Lung (tissue), 12 donors: ENCODE results near the gene KEL. TPM values are rescaled to one million over a fixed set of nuclear protein-coding genes. Genes with fewer than 3 reads are reported as not detected.

Experiments used
- ATAC-seq: fragments of 200-7000 bp; cut with Tn5 transposase; one replicate; pipeline ENCODE4 v1.9.1; 2020; ENCODE audit warnings: moderate number of reproducible peaks; ENCODE audit not compliant: insufficient read depth, low FRiP score
- DNase-seq, 3 donors: peaks; one replicate each; pipeline ENCODE4 v3.0.0-alpha.2; 2013 to 2017
- H3K27ac ChIP-seq, 2 donors: one replicate each; pipeline ENCODE4 v1.5.1; 2013; ENCODE audit warnings: mild to moderate bottlenecking in 2 of 2, moderate library complexity in 2 of 2, control low read depth in 1 of 2, inconsistent platforms in 1 of 2, low read depth in 1 of 2, low read length in 1 of 2
- H3K27me3 ChIP-seq, 3 donors: one replicate each; pipeline ENCODE4 v1.5.1; 2013; ENCODE audit warnings: low read length in 2 of 3; ENCODE audit not compliant: control insufficient read depth in 3 of 3, insufficient read depth in 3 of 3
- H3K36me3 ChIP-seq, 4 donors: one replicate each; pipeline ENCODE4 v1.5.1; 2013; ENCODE audit warnings: low read length in 4 of 4, mild to moderate bottlenecking in 1 of 4, moderate library complexity in 1 of 4; ENCODE audit not compliant: control insufficient read depth in 4 of 4, insufficient read depth in 4 of 4
- H3K4me1 ChIP-seq, 5 donors: one replicate each; pipeline ENCODE4 v1.5.1; 2013; ENCODE audit warnings: low read length in 5 of 5, mild to moderate bottlenecking in 2 of 5, moderate library complexity in 1 of 5; ENCODE audit not compliant: control insufficient read depth in 5 of 5, insufficient read depth in 5 of 5
- H3K4me3 ChIP-seq: one replicate; pipeline ENCODE4 v1.5.1; 2013; ENCODE audit warnings: mild to moderate bottlenecking, control low read depth, moderate library complexity
- H3K9ac ChIP-seq, 2 donors: one replicate each; pipeline ENCODE4 v1.5.1; 2013; ENCODE audit warnings: low read length in 2 of 2, control low read depth in 1 of 2; ENCODE audit not compliant: insufficient read depth in 1 of 2
- H3K9me3 ChIP-seq, 4 donors: one replicate each; pipeline ENCODE4 v1.5.1; 2013; ENCODE audit warnings: low read length in 3 of 4, mild to moderate bottlenecking in 1 of 4, moderate library complexity in 1 of 4; ENCODE audit not compliant: control insufficient read depth in 4 of 4, insufficient read depth in 3 of 4
- CTCF ChIP-seq: IDR thresholded peaks from 2 replicates; pipeline ENCODE4 v1.5.1; 2012; ENCODE audit warnings: mild to moderate bottlenecking; ENCODE audit errors: control extremely low read depth, extremely low read depth
- WGBS, 2 donors: extraction: QIAGEN DNeasy Blood & Tissue Kit; methylation state at CpG; one replicate each; pipeline ENCODE4 v1.1.7; 2013; 5-methylcytosine and 5-hydroxymethylcytosine counted together
- polyA plus RNA-seq, 2 donors: library from polyadenylated mRNA; stranded (reverse); fragments of 200-250 nt; gene quantifications; one replicate each; pipeline ENCODE4 v1.2.1, GENCODE V29; 2013
- total RNA-seq, 2 donors: library from RNA; depleted of rRNA in 1 of 2; stranded (reverse); fragments of >200 nt in 1 of 2; gene quantifications; one replicate each; pipeline ENCODE4 v1.2.1, GENCODE V29; 2014 to 2021
- donor health status: control.
- donor health status: control.
- donor health status: Bipolar disorder and iron deficiency.
- donor health status: healthy.
- donor health status: DM: yes; HTN: yes; CAD: no.

The KEL gene
- total and polyA plus RNA-seq, 4 donors: 0.23 to 8.3 (median 1.1) TPM

GRCh38 chr7:142964502-142965246, 2.5 kb upstream of the KEL start:
- H3K9me3 ChIP-seq: peaks cover 0 to 3% (median 0%) of the 10 kb centered on the region in 4 donors
- peaks cover 0 to 7% (median 0%) of the 10 kb centered on the region in 5 donors for H3K4me1 ChIP-seq
- no peak overlapping the region for H3K4me3 ChIP-seq
- H3K36me3 ChIP-seq: no peaks in the 10 kb centered on the region
- no peaks in the 10 kb centered on the region for H3K27me3 ChIP-seq
- no peak overlapping the region for H3K9ac ChIP-seq
- TF ChIP-seq CTCF: no peak
- 86 to 91% methylated on average over 6 of the region's 6 CpGs for WGBS, 2 donors
- H3K27ac ChIP-seq: no peak overlapping the region
- DNase-seq (no peak), ATAC-seq (no peak)

DNA sequence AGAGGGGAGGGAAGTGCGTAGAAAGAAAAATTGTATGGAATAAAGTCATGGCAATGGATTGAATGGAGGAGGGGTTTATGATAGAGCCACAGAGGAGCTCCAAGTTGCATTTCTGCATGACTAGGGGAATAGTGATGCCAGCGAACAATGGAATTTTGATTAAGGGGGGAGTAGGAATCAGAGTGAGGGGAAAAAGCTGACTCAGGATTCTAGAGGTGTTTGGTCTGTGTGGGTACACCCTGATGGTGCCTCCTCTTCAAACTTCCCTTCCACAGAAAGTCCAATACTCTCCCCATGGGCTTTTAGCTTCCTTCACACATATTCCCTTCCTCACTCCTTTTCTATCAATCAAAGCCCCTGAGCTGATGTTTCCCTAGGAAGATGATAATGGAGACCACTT, 1.8 kb upstream of the KEL start:
- Histone ChIP-seq H3K9me3 (peaks cover 0 to 3% (median 0%) of the 10 kb centered on the region in 4 donors), H3K4me1 (peaks cover 0 to 7% (median 0%) of the 10 kb centered on the region in 5 donors), H3K27ac (no peak overlapping the region), H3K4me3 (no peak overlapping the region), H3K36me3 (no peaks in the 10 kb centered on the region), H3K27me3 (no peaks in the 10 kb centered on the region), H3K9ac (no peak overlapping the region)
- ATAC-seq (no peak), DNase-seq (no peak)
- 89 to 95% methylated on average over 2 of the region's 2 CpGs for WGBS, 2 donors
- TF ChIP-seq CTCF: no peak

DNA sequence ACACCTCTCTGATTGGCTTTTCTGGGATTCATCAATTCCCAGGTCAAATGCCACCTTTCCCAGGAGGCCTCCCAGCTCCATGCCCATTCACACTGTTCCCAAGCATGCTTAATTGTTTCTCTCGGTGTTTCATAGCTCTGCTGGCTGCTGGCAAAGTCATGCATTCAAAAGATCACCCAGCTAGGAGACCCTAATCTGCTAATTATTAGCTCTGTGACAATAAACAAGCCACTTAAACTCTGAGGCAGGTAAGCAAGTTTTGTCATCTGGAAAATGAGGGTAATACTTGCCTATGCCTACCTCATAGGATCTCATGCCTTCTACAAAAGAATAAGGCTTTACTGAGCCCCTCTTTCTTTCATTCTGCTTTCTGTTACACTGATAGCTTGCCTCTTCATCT, 828 bp upstream of the KEL start:
- H3K27ac ChIP-seq: no peak overlapping the region
- DNase-seq (no peak), ATAC-seq (no peak)
- no peaks in the 10 kb centered on the region for H3K36me3 ChIP-seq
- H3K9ac ChIP-seq: no peak overlapping the region
- H3K27me3 ChIP-seq: no peaks in the 10 kb centered on the region
- 58 to 86% methylated on average over 1 of the region's 1 CpG for WGBS, 2 donors
- peaks cover 0 to 7% (median 0%) of the 10 kb centered on the region in 5 donors for H3K4me1 ChIP-seq
- TF ChIP-seq CTCF: no peak
- no peaks in the 10 kb centered on the region for H3K9me3 ChIP-seq
- no peak overlapping the region for H3K4me3 ChIP-seq
